ENCODE results near the gene TTR.

The TTR gene

DNA sequence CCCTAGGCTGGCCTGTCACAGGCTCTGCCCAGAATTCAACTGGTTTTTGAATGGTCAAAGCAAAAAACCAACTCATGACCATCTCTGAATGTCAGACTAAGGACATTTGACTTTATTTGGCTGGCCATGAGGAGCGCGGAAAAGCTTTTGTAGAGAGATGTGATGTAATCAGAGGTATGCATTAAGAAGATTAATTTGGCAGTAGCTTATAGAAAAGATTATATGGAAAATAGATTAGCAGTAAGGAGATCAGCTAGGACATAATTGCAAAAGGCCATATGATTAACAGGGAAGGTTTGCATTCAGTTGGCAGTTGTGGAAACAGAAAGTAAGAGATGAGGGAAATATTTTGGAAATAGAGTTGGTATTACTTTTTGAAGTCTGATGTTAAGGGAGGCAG is 12.3 kb upstream of the TTR start:
- no peak for DNase-seq (ENCODE audit: low read depth in 2 of 2)

DNA sequence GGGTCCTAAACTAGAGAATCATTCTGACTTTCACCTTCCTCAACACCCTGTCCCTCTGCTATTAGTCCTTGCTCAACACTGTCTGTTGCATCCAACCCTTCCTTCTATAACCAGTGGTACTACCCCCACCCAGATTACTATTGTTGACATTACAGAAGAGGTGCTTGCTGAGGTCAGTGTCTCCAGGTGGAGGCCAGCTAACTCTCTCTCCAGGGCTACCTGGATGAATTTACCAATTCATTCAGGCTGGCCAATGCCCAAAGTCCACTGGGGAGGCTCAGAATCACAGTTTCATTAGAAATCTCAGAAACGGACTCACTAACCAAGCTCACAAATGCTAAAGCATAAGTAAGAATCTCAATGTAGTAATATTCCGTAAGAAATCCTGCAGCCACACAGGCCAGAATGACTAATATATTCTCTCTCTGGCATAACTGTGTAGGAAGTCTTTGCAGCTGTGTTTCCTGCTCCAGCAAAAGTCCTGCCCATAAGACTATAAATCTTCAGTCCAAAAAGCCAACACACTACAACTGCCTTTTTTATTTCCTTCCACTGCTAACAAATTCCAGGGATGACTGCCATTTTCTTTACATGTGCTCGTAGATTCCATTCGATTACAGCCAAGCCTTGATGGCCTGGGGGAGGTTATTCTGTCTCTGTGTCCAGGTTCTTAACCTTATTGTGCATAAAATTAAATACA is 10.0 kb upstream of the TTR start:
- DNase-seq (ENCODE audit: low read depth in 2 of 2): no peak

DNA sequence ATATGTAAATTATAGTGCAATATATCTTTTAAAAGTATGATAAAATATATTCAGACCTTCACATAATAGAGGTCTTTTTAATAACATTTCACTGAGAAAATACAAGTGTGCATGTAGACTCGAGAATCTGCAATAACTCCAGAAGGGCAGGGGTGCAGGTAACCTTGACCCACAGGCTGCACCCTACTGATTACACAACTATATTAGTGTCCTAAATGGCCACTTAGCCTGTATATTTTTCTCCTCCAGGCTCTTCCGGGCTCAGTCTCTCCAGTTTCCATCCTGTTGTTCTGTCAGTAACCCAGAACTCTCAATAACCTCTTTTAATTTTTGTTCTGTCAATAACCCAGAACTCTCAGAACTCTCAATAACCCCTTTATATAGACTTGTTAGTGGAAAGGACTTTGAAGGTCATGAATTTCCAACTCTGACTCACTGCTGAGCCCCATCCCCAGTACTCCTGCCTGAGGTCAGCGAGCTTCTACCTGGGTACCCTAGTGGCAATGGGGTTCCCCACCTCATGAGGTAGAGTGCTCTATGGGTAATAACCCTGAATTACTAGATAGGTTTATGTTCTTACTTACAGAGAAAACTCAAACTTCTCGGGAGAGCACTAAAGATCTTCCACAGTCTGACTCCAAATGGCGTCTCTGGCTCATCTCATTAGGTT is 8.4 kb upstream of the TTR start:
- no peak for DNase-seq (ENCODE audit: low read depth in 2 of 2)

DNA sequence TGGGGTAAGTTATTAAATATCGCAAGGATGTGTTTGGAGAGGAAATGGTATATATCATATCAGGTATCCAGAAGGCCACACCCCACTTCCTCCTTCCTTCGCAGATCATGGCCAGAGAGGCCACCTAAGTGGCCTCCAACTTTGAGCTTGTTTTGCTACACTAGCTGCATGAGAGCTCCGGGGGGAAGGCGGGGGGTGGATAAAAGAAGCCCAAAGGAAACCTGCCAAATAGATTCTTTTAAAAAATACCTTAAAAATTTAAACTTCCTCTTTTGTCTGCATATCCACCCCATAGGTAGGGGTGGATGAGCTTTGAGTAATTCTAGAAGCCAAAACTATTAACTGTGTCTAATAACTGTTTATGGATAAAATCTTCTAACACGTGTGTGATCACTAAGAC is 5.7 kb upstream of the TTR start:
- DNase-seq (ENCODE audit: low read depth in 2 of 2): no peak

DNA sequence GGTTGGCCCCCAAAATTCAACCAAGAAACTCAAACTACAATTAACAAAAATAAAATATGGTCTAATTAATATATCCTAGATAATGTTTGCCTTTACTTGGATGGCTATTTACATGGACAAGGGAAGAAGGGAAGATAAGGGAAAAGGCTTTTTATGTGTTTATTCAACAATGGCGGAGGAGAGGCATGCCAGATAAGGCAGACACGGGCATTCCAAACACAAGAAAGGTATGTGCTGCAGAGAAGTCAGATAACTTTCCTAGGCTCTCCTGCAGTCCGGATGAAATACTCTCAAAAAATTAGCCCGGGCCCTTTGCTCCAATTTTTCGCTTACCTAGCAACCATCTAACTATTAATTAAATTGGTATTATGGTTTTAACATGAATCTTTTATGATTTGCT is 5.1 kb upstream of the TTR start:
- DNase-seq (ENCODE audit: low read depth in 2 of 2): no peak

DNA sequence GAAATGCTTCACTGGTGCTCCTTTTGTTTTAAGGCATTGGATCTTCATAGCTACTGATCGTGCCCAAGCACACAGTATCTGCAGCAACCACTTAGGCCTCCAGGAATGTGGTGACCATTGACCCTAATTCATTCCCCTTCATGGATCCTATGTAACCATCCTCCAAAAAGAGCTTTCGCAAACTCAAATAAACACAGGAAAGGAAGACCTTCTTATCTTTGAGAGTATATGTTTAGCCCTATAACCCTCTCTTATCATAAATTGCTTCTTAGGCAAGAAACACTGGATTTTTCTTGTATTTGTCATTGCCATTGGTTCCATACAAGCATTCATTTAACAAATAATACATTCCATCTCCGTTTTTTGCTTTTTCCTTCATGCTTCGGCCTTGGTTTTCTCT is 4.1 kb upstream of the TTR start:
- DNase-seq (ENCODE audit: low read depth in 2 of 2): no peak

DNA sequence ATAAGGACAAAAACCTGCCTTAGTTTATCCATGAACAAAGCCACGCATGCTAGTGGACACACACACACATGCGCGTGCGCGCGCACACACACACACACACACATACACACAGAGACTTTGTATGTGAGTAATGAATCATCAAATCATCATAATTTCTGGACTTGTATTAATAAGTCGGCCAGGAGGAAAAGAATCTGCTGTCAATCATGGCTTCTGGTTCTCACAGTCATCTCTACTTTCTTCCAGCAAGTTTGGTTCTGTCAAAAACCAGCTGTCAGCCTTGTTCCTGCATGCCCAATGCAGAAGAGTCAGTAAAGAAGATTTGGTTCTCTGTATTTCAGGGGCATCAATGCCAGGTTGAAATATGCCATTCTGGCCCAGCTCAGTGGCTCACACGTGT is 1.1 kb upstream of the TTR start:
- no peak for DNase-seq (ENCODE audit: low read depth in 2 of 2)

DNA sequence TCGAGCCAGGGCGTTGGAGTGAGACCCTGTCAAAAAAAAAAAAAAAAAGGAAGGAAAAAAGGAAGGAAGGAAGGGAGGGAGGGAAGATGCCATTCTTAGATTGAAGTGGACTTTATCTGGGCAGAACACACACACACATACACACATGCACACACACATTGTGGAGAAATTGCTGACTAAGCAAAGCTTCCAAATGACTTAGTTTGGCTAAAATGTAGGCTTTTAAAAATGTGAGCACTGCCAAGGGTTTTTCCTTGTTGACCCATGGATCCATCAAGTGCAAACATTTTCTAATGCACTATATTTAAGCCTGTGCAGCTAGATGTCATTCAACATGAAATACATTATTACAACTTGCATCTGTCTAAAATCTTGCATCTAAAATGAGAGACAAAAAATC is 564 bp upstream of the TTR start:
- DNase-seq (ENCODE audit: low read depth in 2 of 2): no peak

DNA sequence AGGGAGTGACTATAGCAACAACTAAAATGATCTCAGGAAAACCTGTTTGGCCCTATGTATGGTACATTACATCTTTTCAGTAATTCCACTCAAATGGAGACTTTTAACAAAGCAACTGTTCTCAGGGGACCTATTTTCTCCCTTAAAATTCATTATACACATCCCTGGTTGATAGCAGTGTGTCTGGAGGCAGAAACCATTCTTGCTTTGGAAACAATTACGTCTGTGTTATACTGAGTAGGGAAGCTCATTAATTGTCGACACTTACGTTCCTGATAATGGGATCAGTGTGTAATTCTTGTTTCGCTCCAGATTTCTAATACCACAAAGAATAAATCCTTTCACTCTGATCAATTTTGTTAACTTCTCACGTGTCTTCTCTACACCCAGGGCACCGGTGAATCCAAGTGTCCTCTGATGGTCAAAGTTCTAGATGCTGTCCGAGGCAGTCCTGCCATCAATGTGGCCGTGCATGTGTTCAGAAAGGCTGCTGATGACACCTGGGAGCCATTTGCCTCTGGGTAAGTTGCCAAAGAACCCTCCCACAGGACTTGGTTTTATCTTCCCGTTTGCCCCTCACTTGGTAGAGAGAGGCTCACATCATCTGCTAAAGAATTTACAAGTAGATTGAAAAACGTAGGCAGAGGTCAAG is 955 bp downstream of the TTR start:
- DNase-seq (ENCODE audit: low read depth in 2 of 2): no peak

DNA sequence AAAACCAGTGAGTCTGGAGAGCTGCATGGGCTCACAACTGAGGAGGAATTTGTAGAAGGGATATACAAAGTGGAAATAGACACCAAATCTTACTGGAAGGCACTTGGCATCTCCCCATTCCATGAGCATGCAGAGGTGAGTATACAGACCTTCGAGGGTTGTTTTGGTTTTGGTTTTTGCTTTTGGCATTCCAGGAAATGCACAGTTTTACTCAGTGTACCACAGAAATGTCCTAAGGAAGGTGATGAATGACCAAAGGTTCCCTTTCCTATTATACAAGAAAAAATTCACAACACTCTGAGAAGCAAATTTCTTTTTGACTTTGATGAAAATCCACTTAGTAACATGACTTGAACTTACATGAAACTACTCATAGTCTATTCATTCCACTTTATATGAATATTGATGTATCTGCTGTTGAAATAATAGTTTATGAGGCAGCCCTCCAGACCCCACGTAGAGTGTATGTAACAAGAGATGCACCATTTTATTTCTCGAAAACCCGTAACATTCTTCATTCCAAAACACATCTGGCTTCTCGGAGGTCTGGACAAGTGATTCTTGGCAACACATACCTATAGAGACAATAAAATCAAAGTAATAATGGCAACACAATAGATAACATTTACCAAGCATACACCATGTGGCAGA is 3.6 kb downstream of the TTR start:
- no peak for DNase-seq (ENCODE audit: low read depth in 2 of 2)

DNA sequence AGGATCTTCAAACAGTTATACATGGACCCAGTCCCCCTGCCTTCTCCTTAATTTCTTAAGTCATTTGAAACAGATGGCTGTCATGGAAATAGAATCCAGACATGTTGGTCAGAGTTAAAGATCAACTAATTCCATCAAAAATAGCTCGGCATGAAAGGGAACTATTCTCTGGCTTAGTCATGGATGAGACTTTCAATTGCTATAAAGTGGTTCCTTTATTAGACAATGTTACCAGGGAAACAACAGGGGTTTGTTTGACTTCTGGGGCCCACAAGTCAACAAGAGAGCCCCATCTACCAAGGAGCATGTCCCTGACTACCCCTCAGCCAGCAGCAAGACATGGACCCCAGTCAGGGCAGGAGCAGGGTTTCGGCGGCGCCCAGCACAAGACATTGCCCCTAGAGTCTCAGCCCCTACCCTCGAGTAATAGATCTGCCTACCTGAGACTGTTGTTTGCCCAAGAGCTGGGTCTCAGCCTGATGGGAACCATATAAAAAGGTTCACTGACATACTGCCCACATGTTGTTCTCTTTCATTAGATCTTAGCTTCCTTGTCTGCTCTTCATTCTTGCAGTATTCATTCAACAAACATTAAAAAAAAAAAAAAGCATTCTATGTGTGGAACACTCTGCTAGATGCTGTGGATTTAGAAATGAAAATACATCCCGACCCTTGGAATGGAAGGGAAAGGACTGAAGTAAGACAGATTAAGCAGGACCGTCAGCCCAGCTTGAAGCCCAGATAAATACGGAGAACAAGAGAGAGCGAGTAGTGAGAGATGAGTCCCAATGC is 4.6 kb downstream of the TTR start:
- no peak for DNase-seq (ENCODE audit: low read depth in 2 of 2)

DNA sequence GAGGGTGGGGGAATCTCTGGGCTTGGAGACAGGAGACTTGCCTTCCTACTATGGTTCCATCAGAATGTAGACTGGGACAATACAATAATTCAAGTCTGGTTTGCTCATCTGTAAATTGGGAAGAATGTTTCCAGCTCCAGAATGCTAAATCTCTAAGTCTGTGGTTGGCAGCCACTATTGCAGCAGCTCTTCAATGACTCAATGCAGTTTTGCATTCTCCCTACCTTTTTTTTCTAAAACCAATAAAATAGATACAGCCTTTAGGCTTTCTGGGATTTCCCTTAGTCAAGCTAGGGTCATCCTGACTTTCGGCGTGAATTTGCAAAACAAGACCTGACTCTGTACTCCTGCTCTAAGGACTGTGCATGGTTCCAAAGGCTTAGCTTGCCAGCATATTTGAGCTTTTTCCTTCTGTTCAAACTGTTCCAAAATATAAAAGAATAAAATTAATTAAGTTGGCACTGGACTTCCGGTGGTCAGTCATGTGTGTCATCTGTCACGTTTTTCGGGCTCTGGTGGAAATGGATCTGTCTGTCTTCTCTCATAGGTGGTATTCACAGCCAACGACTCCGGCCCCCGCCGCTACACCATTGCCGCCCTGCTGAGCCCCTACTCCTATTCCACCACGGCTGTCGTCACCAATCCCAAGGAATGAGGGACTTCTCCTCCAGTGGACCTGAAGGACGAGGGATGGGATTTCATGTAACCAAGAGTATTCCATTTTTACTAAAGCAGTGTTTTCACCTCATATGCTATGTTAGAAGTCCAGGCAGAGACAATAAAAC is 6.5 kb downstream of the TTR start:
- DNase-seq (ENCODE audit: low read depth in 2 of 2): no peak

DNA sequence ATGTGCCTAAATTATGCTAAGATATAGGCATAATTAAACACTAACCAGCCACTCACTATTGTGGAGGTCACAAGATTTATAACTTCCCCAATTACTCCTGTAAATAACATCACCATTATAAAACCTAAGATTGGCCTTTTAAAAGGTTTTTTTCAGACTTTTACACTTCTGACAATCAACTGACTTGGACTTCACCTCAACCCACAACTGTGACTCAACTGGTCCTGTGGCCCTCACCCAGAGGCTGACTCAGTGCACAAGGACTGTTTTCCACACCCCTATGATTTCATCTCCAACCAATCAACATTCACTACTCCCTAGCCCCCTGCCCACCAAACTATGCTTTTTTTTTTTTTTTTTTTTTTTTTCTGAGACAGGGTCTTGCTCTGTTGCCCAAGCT is 11.6 kb downstream of the TTR start:
- DNase-seq (ENCODE audit: low read depth in 2 of 2): no peak

DNA sequence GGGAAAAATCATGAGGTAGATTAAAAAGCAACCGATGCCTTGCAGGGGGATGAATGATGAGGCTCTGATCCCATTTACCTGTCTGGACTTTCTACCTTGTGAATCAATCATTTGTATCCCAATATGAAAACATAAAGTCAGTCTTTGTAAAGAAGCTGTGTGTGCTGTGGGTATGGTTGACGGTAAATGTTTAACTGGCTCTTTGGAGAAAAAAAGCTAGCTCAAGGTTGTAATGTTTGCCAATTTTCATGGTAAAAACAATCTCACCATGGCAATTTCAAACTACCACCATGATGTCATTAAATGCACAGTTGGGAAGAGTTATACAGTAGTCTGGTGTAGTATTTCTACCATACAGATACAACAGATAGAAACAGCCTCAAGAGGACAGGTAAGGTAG is 14.6 kb downstream of the TTR start:
- no peak for DNase-seq (ENCODE audit: low read depth in 2 of 2)

DNA sequence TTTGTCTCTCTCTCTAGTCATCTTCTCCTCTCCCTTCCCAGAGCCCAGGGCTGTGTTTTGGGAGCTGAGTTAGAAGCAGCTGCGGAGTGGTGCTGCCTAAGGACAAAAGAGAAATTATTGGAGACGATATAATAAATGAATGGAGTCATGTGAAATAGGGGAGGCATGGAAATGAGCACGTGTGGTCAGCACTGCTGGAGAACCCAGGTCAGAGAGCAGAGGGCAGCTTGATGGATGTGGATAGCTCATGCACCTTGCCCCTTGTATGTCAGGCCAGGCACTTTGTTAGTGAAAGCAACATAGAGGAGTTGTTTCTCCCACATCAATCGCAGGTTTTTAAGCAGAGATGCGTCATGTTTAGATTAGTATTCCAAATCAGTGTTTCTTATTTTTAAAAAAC is 15.7 kb downstream of the TTR start:
- DNase-seq (ENCODE audit: low read depth in 2 of 2): no peak

DNA sequence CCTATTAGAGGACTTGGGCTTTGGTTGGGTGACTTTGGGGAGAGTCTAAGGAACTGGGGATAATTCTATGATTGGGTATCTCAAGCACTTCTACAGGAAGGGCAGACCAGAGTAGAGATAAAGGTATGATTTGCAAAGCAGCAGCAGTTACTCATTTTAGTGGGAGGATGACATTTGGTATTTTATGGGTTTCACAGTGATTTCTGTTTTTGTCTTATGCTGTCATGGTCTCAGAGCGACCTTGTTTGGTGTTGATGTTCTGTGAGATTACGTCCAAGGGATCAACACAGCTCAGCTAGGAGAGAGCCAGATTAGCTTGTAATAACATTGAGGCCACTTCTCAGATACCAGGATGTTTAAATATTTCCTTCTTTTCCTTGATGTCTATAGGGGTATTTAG is 18.2 kb downstream of the TTR start:
- no peak for DNase-seq (ENCODE audit: low read depth in 2 of 2)

DNA sequence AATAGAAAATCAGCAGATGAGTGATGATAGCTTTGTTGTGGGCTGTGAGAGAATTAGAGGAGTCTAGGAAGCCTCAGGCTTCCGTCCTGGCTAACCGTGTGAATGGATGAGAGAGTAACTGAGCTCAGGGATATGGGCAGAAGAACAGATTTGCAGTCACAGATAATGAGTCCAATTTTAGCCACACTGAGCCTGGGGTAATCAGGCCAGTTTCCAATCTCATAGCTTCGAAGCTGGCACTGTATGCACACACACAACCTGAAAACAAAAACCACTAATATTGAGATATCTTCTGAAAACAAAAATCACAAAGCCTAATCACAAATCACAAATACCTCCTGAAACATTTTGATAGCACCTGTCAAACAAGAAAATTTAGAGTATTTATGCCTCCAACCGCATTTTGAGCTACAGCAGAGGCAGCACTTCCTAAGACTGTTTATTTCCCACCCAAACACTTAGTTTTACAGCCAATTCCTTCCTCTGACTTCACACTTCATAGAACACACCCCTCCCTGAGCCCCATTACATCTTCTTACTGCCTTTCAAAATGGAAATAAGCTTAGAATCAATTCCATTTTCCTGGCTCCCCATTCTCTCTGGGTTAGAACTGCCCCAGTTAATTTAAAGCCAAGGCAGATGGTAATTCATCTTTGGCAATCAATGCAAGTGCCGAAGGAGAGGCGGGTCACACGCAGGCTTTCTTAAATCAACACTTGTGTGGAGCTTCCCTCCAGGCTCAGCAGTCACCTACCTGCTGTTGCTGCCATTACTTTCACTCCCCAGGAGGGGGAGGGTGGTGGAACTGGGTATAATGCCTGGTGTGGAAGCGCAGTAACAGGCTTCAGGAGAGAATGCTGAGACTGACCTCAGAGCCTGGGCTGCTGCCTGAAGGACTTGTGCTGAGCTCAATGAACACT is 18.9 kb downstream of the TTR start:
- no peak for DNase-seq (ENCODE audit: low read depth in 2 of 2)

DNA sequence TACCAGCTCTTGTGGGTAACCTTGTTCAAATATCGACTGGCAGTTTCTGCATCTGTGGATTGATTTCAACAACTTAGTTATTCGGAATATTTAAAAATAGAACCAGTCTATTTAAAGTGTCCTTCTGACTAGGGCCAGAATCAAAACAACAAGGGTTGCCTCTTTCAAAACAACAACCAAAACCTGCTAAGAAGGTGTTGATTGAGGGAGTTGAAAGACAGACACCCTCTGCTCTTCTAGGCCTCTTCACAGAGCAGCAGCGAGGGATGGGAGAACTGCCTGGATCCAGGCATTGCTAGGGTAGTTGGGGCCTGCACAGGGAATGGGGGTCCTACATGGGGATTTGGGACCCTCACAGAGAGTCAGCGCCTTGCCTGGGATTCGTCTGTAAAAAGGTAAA is 19.8 kb downstream of the TTR start:
- DNase-seq (ENCODE audit: low read depth in 2 of 2): no peak

DNA sequence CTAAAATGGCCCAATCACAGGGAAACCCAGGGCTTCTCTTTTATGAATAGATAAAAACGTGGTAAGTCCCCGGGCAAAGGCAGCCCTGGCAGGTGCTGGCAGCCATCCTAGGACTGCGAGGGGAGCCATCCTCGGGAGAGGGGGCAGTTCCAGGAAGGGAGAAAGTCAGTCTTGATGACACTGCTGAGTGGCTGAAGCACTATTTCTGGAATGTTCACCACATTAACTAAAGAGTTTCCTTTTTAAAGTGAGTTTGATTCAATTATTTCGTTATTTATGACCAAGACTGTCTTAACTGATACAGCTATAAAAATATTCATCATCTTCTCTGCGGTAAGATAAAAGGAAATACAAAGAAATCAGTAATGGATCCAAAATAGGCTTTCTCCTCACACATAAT is 20.4 kb downstream of the TTR start:
- no peak for DNase-seq (ENCODE audit: low read depth in 2 of 2)

DNA sequence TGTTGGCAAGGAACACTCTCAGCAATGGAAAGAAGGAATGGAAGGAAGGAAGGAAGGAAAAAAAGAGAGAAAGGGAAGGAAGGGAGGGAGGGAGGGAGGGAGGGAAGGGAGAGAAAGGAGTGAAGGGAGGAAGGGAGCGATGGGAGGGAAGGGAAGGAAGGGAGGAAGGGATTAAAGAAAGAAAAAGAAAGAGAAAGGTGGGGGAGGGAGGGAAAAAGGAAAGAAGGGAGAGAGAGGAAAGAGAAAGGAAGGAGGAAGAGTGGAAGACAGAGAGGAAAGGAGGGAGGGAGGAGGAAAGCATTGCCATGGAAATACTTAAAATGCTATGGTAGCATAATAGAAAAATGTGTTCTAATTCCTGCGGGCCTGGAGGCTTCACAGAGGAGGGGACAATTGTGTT is 22.4 kb downstream of the TTR start:
- no peak for DNase-seq (ENCODE audit: low read depth in 2 of 2)
